Germinal center (tissue), 1 donor: ENCODE results near the gene SHMT2.
A peak's percentile ranks its signal among the peaks of the same experiment; 100 is the strongest.

Experiments
- DNase-seq: peaks from one replicate; pipeline ENCODE4 v3.0.0; 2012; ENCODE audit warnings: mixed read lengths, low spot score

Gene SHMT2

DNA sequence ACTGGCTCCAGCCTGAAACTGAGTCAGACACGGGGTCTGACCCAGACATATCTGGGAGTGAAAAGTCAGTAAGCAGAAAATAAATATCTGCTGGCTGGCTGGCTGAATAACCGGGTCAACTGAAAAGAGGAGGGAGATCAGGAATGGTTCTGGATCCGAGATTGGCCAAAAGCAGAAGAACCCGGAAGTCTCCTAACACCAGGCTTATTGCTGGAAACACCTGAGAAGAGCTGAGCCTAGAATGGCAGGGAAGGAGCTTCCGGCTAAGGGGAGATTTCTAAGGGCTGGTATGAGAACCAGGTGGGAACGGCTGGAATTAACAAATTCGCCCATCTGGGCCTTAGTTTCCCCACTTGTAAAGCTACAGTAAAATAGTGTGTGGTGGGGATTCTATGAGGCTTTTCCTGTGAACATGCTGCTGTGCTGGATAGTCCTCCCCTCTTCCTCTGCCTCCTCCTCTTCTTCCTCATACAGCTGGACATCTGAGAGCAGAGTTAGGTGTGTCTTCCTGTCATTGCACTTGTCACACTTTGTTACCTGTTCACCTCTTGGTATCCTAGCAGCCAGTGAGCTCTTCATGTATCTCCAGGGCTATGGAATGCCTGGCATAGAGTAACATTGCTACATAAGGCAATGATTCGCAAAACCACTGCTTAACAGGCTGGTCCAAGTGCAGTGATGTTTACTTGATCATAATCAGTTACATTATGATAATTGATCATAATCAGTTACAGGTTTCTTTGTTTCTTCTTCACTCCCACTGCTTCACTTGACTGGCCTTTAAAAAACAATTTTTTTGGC is 2.0 kb upstream of the SHMT2 start:
- DNase-seq = no peak

GRCh38 chr12:57229046-57229633 is 371 bp upstream of the SHMT2 start:
- DNase-seq = no peak

GRCh38 chr12:57230381-57231155 is 1.1 kb downstream of the SHMT2 start:
- no peak for DNase-seq

- DNase-seq = no peak
These were observed 1.9 kb downstream of the SHMT2 start for GRCh38 chr12:57231276-57232021.

- DNase-seq = no peak
These were observed 2.7 kb downstream of the SHMT2 start for GRCh38 chr12:57232156-57232756.

DNA sequence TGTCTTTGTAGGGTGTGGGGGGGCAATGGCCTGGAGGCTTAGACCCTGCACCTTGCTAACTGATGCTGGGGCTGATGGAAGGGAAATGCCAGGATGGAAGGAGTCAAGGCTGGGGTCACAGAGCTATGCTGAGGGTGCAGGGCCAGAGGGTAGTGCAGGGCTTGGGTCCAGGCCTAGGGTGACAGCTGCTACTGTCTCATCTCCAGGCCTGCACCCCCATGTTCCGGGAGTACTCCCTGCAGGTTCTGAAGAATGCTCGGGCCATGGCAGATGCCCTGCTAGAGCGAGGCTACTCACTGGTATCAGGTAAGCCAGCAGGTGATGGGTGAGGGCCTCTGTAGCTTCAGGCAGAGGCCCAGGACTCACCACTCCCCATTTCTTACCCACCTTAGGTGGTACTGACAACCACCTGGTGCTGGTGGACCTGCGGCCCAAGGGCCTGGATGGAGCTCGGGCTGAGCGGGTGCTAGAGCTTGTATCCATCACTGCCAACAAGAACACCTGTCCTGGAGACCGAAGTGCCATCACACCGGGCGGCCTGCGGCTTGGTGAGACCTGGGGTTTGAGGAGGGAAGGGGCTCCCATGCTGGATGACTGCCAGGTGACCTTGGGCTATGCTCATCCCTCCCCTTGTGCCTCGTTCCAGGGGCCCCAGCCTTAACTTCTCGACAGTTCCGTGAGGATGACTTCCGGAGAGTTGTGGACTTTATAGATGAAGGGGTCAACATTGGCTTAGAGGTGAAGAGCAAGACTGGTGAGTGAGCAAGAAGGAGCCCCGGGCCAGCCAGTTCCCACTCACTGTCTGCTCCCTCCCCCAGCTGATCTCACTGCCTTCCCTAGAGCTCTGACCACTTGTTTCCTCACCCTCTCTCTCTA is 4.1 kb downstream of the SHMT2 start:
- no peak for DNase-seq

- no peak for DNase-seq
These were observed 4.7 kb downstream of the SHMT2 start for GRCh38 chr12:57234233-57234570.

DNA sequence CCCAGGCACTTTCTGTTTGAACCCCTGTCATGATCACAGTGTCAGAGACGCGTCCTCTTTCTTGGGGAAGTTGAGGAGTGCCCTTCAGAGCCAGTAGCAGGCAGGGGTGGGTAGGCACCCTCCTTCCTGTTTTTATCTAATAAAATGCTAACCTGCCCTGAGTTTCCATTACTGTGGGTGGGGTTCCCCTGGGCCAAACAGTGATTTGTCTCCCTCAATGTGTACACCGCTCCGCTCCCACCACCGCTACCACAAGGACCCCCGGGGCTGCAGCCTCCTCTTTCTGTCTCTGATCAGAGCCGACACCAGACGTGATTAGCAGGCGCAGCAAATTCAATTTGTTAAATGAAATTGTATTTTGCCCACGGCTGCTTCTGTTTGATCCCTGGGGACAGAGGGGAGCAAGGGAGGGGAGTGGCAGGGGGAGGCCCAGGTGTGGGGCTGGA is 5.1 kb downstream of the SHMT2 start:
- no peak for DNase-seq

DNA sequence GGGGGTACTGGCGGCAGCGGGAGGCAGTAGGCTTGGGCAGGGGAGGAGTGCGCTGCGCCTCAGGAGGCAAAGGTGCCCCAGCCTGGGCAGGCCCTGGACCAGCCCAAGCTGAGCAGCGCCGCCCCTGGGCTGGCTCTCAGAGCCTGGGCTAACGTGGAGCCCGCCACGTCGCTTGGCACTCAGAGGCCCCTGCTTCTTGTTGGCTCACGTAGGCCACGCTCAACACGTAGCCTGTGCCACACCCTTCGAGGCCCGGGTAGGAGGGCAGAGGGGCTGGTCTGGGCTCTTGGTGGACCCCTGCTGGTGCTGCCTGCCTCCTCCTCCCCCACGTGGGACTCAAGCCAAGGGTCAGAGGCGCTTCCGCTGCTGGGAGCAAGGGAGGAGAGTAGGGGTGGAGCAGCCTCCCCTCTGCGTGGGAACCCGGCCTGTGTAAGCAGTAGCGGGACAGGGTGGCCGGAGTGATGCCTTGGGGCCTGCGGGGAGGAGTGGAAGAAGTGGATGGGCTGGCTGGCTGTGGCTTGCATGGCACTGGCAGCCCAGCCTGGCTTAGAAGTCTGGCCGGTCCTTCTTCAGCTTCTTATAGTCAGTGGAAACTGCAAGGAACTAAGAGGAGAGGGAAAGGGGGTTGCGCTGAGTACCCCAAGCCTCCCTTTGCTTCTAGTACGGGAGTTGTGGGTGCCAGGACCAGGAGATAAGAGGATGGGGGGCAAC is 5.7 kb downstream of the SHMT2 start:
- no peak for DNase-seq

DNA sequence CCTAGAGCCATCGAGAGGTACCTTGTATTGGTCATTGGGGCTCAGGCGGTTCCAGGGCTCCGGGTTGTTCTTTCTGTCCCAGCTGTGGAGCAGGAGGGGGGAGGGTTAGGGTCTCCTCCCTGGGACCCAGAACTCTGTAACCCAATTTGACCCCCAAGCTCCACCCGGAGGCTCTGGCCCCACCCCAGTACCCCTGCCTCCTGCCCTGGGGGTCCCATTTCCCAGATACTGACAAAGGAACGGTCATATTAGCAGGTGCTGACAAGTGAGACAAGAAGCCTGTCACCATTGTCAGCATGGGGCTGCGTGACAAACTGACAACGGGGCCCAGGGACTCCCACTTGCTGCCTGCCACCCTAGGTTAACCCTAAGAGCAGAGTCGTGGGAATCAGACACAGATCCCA is 6.2 kb downstream of the SHMT2 start:
- DNase-seq = no peak

DNA sequence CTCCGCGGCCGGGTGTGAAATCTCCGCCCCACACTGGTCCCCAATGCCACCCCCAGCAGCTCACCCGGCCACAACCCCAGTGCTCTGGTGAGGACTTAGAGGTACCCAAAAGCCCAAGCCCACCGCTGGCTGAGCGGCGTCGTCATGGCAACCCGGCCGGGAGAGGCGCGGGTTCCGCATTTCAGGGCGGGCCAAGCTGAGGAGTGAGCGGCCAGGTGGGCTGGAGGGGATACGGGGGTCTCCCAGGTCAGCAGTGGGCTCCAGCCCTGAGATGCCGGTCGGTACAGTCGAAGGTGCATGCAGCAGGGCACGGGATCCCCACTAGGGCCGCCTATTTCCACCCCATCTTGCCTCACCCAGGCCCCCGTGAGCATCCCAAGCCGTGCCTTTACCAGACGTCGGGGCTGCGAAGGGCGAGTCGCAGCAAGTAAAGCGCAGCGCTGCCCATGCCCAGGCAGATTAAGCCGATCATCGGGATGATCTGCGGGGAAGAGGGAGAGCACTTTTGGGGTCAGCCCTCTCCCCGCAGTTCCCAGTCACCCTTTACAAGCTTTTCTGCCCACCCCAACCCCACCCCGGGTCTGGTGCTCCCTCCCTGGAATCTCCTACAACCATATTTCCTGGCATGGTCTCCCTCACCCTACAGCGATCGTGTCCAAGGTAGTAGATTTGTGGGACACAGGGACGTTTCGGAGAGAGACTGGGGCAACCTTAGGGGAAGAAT is 6.9 kb downstream of the SHMT2 start:
- DNase-seq = no peak

GRCh38 chr12:57236925-57237595 is 7.5 kb downstream of the SHMT2 start:
- no peak for DNase-seq

DNA sequence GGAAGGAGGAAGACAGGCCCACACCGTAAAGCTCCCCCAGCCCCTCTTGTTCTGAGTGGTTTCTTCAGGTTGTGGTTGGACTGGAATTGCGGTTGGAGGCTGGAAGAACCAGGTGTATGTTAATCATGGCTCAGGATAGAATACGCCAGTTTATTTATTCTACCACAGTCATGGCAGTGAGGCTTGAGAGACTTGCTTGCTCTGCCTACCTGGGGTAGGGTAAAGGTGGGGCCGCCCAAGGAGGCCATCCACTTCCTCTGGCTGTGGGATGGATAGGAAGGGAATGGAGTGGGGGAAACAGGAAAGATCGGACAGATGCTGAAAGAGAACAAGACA is 8.1 kb downstream of the SHMT2 start:
- no peak for DNase-seq

DNA sequence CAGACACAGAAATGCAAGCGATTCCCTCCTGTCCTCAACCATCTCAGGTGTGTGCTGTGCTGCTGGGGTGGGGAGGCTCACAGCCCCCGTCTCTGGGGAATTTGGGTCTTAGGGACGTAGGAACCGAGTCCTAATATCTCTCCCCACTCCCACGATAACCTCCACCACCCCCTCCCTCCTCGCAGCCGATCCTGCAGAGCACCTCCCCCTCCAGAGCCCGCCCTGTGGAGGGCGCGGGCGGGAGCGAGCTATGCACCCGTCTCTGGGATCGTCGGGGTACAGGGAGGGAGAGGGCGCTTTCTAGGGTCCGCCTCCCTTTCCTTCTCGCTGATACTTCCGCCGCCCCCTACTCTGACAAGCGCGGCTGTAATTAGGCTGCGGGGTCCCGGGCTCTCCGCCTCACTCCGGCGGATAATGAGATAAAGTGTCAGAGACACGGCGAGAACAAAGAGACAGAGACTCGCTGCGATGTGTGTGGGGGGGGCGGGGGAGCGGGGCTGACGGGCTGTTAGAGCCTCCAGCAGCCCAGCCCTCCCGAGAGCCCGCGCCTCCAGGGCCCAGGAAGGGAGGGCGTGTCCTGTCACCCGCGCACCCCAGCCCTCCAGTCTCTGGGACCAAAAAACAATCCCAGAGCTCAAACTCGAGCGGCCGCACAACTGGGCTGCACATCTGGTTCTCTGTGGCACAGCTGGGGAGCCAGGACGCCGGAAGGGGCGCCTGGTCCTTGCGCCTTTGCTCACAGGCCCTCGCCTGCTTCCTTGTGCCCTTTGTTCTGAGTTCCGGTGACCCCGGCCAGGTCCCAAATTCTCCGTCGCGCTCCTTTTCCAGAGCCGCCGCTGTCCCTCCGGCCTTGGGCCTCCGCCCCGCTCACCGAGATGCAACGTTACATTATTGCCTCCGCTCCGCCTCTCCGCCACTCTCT is 8.7 kb downstream of the SHMT2 start:
- DNase-seq = no peak

- peak; percentile 93 for DNase-seq
These were observed 9.5 kb downstream of the SHMT2 start for GRCh38 chr12:57238854-57239554.

GRCh38 chr12:57239587-57240065 is 10.1 kb downstream of the SHMT2 start:
- DNase-seq = no peak
